HG03039 (cell line): Measurements from ENCODE around the gene PLIN3.
A peak's percentile ranks its signal among the peaks of the same experiment; 100 is the strongest.
"Not testable (repeated sequence)": the region's sequence is repeated elsewhere in the genome, so short reads cannot be mapped to it uniquely, and the experiment has no call there.

ENCODE experiments used
- ATAC-seq: cut with Tn5 transposase; IDR thresholded peaks from one replicate; pipeline ENCODE4 v1.9.1; 2021; ENCODE audit warnings: mild to moderate bottlenecking, moderate library complexity; ENCODE audit not compliant: unreplicated experiment

Gene PLIN3

GRCh38 chr19:4814625-4815425 is 52.6 kb downstream of the PLIN3 start:
- ATAC-seq: no peak

- ATAC-seq: no peak
These were observed 55.9 kb downstream of the PLIN3 start for GRCh38 chr19:4811328-4812131.

- ATAC-seq: no peak
These were observed 60.3 kb downstream of the PLIN3 start for GRCh38 chr19:4807188-4807587.

GRCh38 chr19:4806384-4806783 is 61.1 kb downstream of the PLIN3 start:
- ATAC-seq: no peak

- ATAC-seq: not testable (repeated sequence)
These were observed 62.3 kb downstream of the PLIN3 start for GRCh38 chr19:4805140-4805539.

GRCh38 chr19:4803736-4804695 is 63.5 kb downstream of the PLIN3 start:
- no peak for ATAC-seq

- no peak for ATAC-seq
These were observed 64.8 kb downstream of the PLIN3 start for GRCh38 chr19:4802711-4803110.

- ATAC-seq: no peak
These were observed 66.3 kb downstream of the PLIN3 start for GRCh38 chr19:4801085-4801619.

- no peak for ATAC-seq
These were observed 66.8 kb downstream of the PLIN3 start for GRCh38 chr19:4800591-4801081.

GRCh38 chr19:4795400-4795799 is 72.1 kb downstream of the PLIN3 start:
- no peak for ATAC-seq

- ATAC-seq: no peak
These were observed 72.5 kb downstream of the PLIN3 start for GRCh38 chr19:4794971-4795370.

- ATAC-seq: not testable (repeated sequence)
These were observed 74.2 kb downstream of the PLIN3 start for GRCh38 chr19:4793278-4793677.

GRCh38 chr19:4792866-4793195 is 74.6 kb downstream of the PLIN3 start:
- not testable (repeated sequence) for ATAC-seq

- ATAC-seq: not testable (repeated sequence)
These were observed 75.2 kb downstream of the PLIN3 start for GRCh38 chr19:4792019-4792865.

- ATAC-seq: peak; percentile 91
These were observed 76.1 kb downstream of the PLIN3 start, which contains the start of gene FEM1A for GRCh38 chr19:4791183-4792018. Gene FEM1A (plus strand): TSS chr19:4791734. CDS start chr19:4791855, 121 bp downstream.
